Fibroblast of villous mesenchyme (primary cell): ENCODE data around the gene OR10A7. TPM values are rescaled to one million over a fixed set of nuclear protein-coding genes. Genes with fewer than 3 reads are reported as not detected.

ENCODE experiments used
- DNase-seq: peaks from one replicate; pipeline ENCODE4 v3.0.0-alpha.2; 2010; ENCODE audit warnings: low read depth
- H3K4me3 ChIP-seq: 2 replicates; pipeline ENCODE4 v1.5.1; 2011; ENCODE audit warnings: low read depth, mild to moderate bottlenecking, low read length
- CTCF ChIP-seq: IDR thresholded peaks from 2 replicates; pipeline ENCODE4 v1.5.1; 2012; ENCODE audit warnings: low read depth, mild to moderate bottlenecking, low read length; ENCODE audit not compliant: insufficient read depth
- total RNA-seq: library from RNA; depleted of rRNA; stranded (reverse); fragments of >200 nt; gene quantifications from 2 replicates; pipeline ENCODE4 v1.2.3, GENCODE V29; 2012

OR10A7 gene
- total RNA-seq, 1 donor, result not detected

GRCh38 chr12:55256831-55257230, 36.0 kb downstream of the OR10A7 start:
- no peak for TF ChIP-seq CTCF
- H3K4me3 ChIP-seq, result no peak overlapping the region
- DNase-seq, result no peak

GRCh38 chr12:55258303-55258702, 37.5 kb downstream of the OR10A7 start:
- no peak for TF ChIP-seq CTCF
- H3K4me3 ChIP-seq, result no peak overlapping the region
- DNase-seq, result no peak

Other genes starting within 250 kb of the OR10A7 start
- not detected in 2 replicates for gene TESPA1, start 236.3 kb upstream of the OR10A7 start, total RNA-seq
- not detected in 2 replicates for gene NEUROD4, start 201.1 kb upstream of the OR10A7 start, total RNA-seq
- gene OR9K2, start 94.6 kb upstream of the OR10A7 start, total RNA-seq, result not detected in 2 replicates
- gene OR6C74, start 23.6 kb downstream of the OR10A7 start, total RNA-seq, result not detected in 2 replicates
- not detected in 2 replicates for gene OR6C6, start 75.5 kb downstream of the OR10A7 start, total RNA-seq
- gene OR6C1, start 93.3 kb downstream of the OR10A7 start, total RNA-seq, result not detected in 2 replicates
- not detected in 2 replicates for gene OR6C3, start 109.7 kb downstream of the OR10A7 start, total RNA-seq
- not detected in 2 replicates for gene OR6C75, start 141.9 kb downstream of the OR10A7 start, total RNA-seq
- gene OR6C65, start 179.5 kb downstream of the OR10A7 start, total RNA-seq, result not detected in 2 replicates
- gene OR6C76, start 205.2 kb downstream of the OR10A7 start, total RNA-seq, result not detected in 2 replicates
- not detected in 2 replicates for gene OR6C2, start 223.1 kb downstream of the OR10A7 start, total RNA-seq
- gene OR6C70, start 249.1 kb downstream of the OR10A7 start, total RNA-seq, result not detected in 2 replicates